Measurements from ENCODE around the gene ZBED4. TPM values are rescaled to one million over a fixed set of nuclear protein-coding genes. Genes with fewer than 3 reads are reported as not detected.

The ZBED4 gene
- total RNA-seq, 1 experiment from 2014 or later = 31.5 TPM

GRCh38 chr22:49855251-49855911 is 1.7 kb downstream of the ZBED4 start:
- no TSS peak for BruUV-seq (replicated peaks)
- Histone ChIP-seq H3K36me3 (ENCODE audit: insufficient read depth, low read length, poor library complexity, severe bottlenecking) (no peaks in the 10 kb centered on the region), H3K4me1 (ENCODE audit: insufficient read depth, low read length, poor library complexity, severe bottlenecking) (peaks cover 12% of the 10 kb centered on the region), H3K9me3 (ENCODE audit: low read depth, low read length, poor library complexity, severe bottlenecking) (no peaks in the 10 kb centered on the region), H3K27ac (ENCODE audit: low read depth, low read length, poor library complexity, severe bottlenecking) (peak overlapping the region; percentile 26), H3K27me3 (replicated peaks; ENCODE audit: insufficient read depth, low read depth, low read length, poor library complexity) (peaks cover 6% of the 10 kb centered on the region), H3K4me3 (ENCODE audit: low read depth, low read length, poor library complexity, severe bottlenecking) (peak overlapping the region; percentile 73)
- ChIA-PET POLR2A (ENCODE audit: low non-redundant PET) (no interaction called here), CTCF (interaction anchor here (0.5 kb wide), 1 partner anchor 57 kb away, joined by 3 read pairs; no protein-coding TSS in a partner anchor)
- TF ChIP-seq CTCF (conservative IDR thresholded peaks at IDR 0.05; ENCODE audit: low read depth, low read length) = no peak
- TF ChIP-seq EZH2 (IDR thresholded peaks at IDR 0.05; ENCODE audit: borderline replicate concordance, low read depth, low read length, poor library complexity, severe bottlenecking) = no peak
- DNase-seq (ENCODE audit: low spot score) = no peak
- intact Hi-C loops (cut with micrococcal nuclease; ENCODE audit: unreplicated experiment) = no loop called here

- no peaks in the 10 kb centered on the region for H3K9me3 ChIP-seq (ENCODE audit: low read depth, low read length, poor library complexity, severe bottlenecking)
- H3K36me3 ChIP-seq (ENCODE audit: insufficient read depth, low read length, poor library complexity, severe bottlenecking) = no peaks in the 10 kb centered on the region
- no peak overlapping the region for H3K27ac ChIP-seq (ENCODE audit: low read depth, low read length, poor library complexity, severe bottlenecking)
- POLR2A ChIA-PET (ENCODE audit: low non-redundant PET) = no interaction called here
- TF ChIP-seq EZH2 (IDR thresholded peaks at IDR 0.05; ENCODE audit: borderline replicate concordance, low read depth, low read length, poor library complexity, severe bottlenecking) (no peak), CTCF (conservative IDR thresholded peaks at IDR 0.05; ENCODE audit: low read depth, low read length) (no peak)
- intact Hi-C loops (cut with micrococcal nuclease; ENCODE audit: unreplicated experiment) = no loop called here
- H3K4me3 ChIP-seq (ENCODE audit: low read depth, low read length, poor library complexity, severe bottlenecking) = no peak overlapping the region
- CTCF ChIA-PET = no interaction called here
- peaks cover 12% of the 10 kb centered on the region for H3K4me1 ChIP-seq (ENCODE audit: insufficient read depth, low read length, poor library complexity, severe bottlenecking)
- DNase-seq (ENCODE audit: low spot score) = no peak
- BruUV-seq (replicated peaks) = no TSS peak
- no peaks in the 10 kb centered on the region for H3K27me3 ChIP-seq (replicated peaks; ENCODE audit: insufficient read depth, low read depth, low read length, poor library complexity)
Observed at GRCh38 chr22:49856343-49856742, 2.7 kb downstream of the ZBED4 start.

- Histone ChIP-seq H3K9me3 (ENCODE audit: low read depth, low read length, poor library complexity, severe bottlenecking) (no peaks in the 10 kb centered on the region), H3K27ac (ENCODE audit: low read depth, low read length, poor library complexity, severe bottlenecking) (no peak overlapping the region), H3K4me1 (ENCODE audit: insufficient read depth, low read length, poor library complexity, severe bottlenecking) (peaks cover 12% of the 10 kb centered on the region), H3K4me3 (ENCODE audit: low read depth, low read length, poor library complexity, severe bottlenecking) (no peak overlapping the region), H3K27me3 (replicated peaks; ENCODE audit: insufficient read depth, low read depth, low read length, poor library complexity) (no peaks in the 10 kb centered on the region), H3K36me3 (ENCODE audit: insufficient read depth, low read length, poor library complexity, severe bottlenecking) (no peaks in the 10 kb centered on the region)
- ChIA-PET CTCF (no interaction called here), POLR2A (ENCODE audit: low non-redundant PET) (no interaction called here)
- TF ChIP-seq EZH2 (IDR thresholded peaks at IDR 0.05; ENCODE audit: borderline replicate concordance, low read depth, low read length, poor library complexity, severe bottlenecking) (no peak), CTCF (conservative IDR thresholded peaks at IDR 0.05; ENCODE audit: low read depth, low read length) (no peak)
- DNase-seq (ENCODE audit: low spot score) = no peak
- BruUV-seq (replicated peaks) = no TSS peak
- intact Hi-C loops (cut with micrococcal nuclease; ENCODE audit: unreplicated experiment) = no loop called here
Observed at GRCh38 chr22:49856766-49857618, 3.3 kb downstream of the ZBED4 start.

Measured in A673 (cell line).